ENCODE data around the gene PKP4.

DNA sequence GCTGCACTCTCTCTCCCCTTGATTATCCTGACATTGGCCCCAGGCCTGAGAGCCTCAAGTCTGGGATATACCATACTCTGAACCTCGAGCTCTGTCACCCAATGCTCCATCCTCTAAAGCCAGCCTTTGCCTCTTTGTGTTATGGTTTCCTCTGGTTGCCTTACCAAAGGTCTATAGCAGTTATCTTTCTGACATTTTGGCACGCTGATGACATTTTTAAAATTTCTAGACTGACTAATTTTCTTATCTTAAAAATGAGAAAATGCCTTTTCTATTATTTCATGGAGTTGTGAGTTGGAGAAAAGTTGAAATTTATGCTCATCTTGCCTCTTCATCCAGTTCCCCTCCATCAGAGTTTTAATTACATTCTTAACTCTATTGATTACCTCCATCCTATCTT is 62.7 kb downstream of the PKP4 start:
- TF ChIP-seq, protein P1, sequence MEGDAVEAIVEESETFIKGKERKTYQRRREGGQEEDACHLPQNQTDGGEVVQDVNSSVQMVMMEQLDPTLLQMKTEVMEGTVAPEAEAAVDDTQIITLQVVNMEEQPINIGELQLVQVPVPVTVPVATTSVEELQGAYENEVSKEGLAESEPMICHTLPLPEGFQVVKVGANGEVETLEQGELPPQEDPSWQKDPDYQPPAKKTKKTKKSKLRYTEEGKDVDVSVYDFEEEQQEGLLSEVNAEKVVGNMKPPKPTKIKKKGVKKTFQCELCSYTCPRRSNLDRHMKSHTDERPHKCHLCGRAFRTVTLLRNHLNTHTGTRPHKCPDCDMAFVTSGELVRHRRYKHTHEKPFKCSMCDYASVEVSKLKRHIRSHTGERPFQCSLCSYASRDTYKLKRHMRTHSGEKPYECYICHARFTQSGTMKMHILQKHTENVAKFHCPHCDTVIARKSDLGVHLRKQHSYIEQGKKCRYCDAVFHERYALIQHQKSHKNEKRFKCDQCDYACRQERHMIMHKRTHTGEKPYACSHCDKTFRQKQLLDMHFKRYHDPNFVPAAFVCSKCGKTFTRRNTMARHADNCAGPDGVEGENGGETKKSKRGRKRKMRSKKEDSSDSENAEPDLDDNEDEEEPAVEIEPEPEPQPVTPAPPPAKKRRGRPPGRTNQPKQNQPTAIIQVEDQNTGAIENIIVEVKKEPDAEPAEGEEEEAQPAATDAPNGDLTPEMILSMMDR (IDR thresholded peaks at IDR 0.05) = no peak
- no peak for TF ChIP-seq EZH2 (IDR thresholded peaks at IDR 0.05; ENCODE audit: borderline replicate concordance, insufficient read depth, low read depth, low read length, poor library complexity, severe bottlenecking)
